Erythroblast (primary cell): Measurements from ENCODE around the gene KCNT1.

Experiments
- GATA1 ChIP-seq: IDR thresholded peaks from 2 replicates; pipeline ENCODE4 v1.6.1; 2011; ENCODE audit warnings: low read depth, mild to moderate bottlenecking, control low read depth, low read length, moderate library complexity
- POLR2A ChIP-seq: IDR thresholded peaks from 2 replicates; pipeline ENCODE4 v1.6.1; 2011; ENCODE audit warnings: mild to moderate bottlenecking, low read length

DNA sequence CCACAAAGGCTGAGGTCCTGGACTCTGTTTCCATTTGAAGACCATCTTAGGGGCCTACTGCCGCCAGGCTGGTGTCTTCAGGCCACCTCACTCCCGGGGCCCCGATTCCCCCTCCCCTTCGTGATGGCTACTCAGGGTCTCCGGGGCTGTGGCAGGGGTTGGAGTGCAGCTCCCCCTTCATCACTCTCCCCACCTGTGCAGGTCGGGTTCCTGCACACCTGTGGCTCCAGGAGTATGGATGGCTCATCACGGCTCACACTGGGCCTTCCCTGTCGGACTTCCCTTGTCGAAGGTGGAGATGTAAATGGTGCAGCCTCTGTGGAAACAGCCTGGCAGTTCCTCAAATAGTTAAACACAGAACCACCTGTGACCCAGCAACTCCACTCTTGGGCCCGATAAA, 27.0 kb upstream of the KCNT1 start:
- TF ChIP-seq POLR2A = no peak
- TF ChIP-seq GATA1 = no peak
